ENCODE data around the gene TSBP1. TPM values are rescaled to one million over a fixed set of nuclear protein-coding genes. Genes with fewer than 3 reads are reported as not detected.

The TSBP1 gene
- polyA plus RNA-seq, 1 donor from 2014 or later, result not detected

- H3K4me3 ChIP-seq (ENCODE audit: low read length), result no peak overlapping the region
- H3K9me2 ChIP-seq (ENCODE audit: insufficient read depth, low read length), result no peaks in the 10 kb centered on the region
- H3K27ac ChIP-seq (ENCODE audit: low read length), result no peak overlapping the region
- no peak overlapping the region for H3K9ac ChIP-seq (ENCODE audit: low read length)
- no peak overlapping the region for H2AFZ ChIP-seq (ENCODE audit: low read depth, low read length)
- no peaks in the 10 kb centered on the region for H4K20me1 ChIP-seq (ENCODE audit: insufficient read depth)
- no peak overlapping the region for H3K4me2 ChIP-seq (ENCODE audit: low read length)
- H3K36me3 ChIP-seq (ENCODE audit: insufficient read depth, low read length), result no peaks in the 10 kb centered on the region
- no peaks in the 10 kb centered on the region for H3F3A ChIP-seq (ENCODE audit: insufficient read depth, low read length, poor library complexity, severe bottlenecking)
- no peaks in the 10 kb centered on the region for H3K9me3 ChIP-seq (ENCODE audit: low read length)
- TF ChIP-seq CTCF (IDR thresholded peaks at IDR 0.05; ENCODE audit: poor library complexity, severe bottlenecking), result no peak
- no peak for TF ChIP-seq EP300 (conservative IDR thresholded peaks at IDR 0.05; ENCODE audit: poor library complexity, severe bottlenecking)
- TF ChIP-seq MXI1 (conservative IDR thresholded peaks at IDR 0.05; ENCODE audit: poor library complexity, severe bottlenecking), result no peak
- TF ChIP-seq TAF1 (IDR thresholded peaks at IDR 0.05; ENCODE audit: low read depth), result no peak
- TF ChIP-seq SMC3 (conservative IDR thresholded peaks at IDR 0.05; ENCODE audit: poor library complexity), result no peak
- no peak for TF ChIP-seq POLR2AphosphoS5 (IDR thresholded peaks at IDR 0.05)
- no peak for TF ChIP-seq REST (IDR thresholded peaks at IDR 0.05; ENCODE audit: borderline replicate concordance)
- TF ChIP-seq EZH2 (IDR thresholded peaks at IDR 0.05; ENCODE audit: borderline replicate concordance, insufficient read depth, low read length, poor library complexity, severe bottlenecking), result no peak
- no peak for TF ChIP-seq RAD21 (conservative IDR thresholded peaks at IDR 0.05)
- H3K79me2 ChIP-seq (replicated peaks; ENCODE audit: insufficient read depth, low read length), result no peaks in the 10 kb centered on the region
- no peaks in the 10 kb centered on the region for H3K27me3 ChIP-seq (ENCODE audit: insufficient read depth, low read depth, low read length)
These were observed 4.2 kb upstream of the TSBP1 start for GRCh38 chr6:32375739-32376529.

- no peaks in the 10 kb centered on the region for H3F3A ChIP-seq (ENCODE audit: insufficient read depth, low read length, poor library complexity, severe bottlenecking)
These were observed 474 bp downstream of the TSBP1 start for GRCh38 chr6:32371229-32371628.

More at GRCh38 chr6:32371229-32371628, 474 bp downstream of the TSBP1 start:
- no peaks in the 10 kb centered on the region for H3K27me3 ChIP-seq (ENCODE audit: insufficient read depth, low read depth, low read length)
- TF ChIP-seq CTCF (IDR thresholded peaks at IDR 0.05; ENCODE audit: poor library complexity, severe bottlenecking), result no peak
- no peak for TF ChIP-seq RAD21 (conservative IDR thresholded peaks at IDR 0.05)
- TF ChIP-seq EP300 (conservative IDR thresholded peaks at IDR 0.05; ENCODE audit: poor library complexity, severe bottlenecking), result no peak
- TF ChIP-seq EZH2 (IDR thresholded peaks at IDR 0.05; ENCODE audit: borderline replicate concordance, insufficient read depth, low read length, poor library complexity, severe bottlenecking), result no peak
- TF ChIP-seq REST (IDR thresholded peaks at IDR 0.05; ENCODE audit: borderline replicate concordance), result no peak
- no peak for TF ChIP-seq TAF1 (IDR thresholded peaks at IDR 0.05; ENCODE audit: low read depth)
- no peak for TF ChIP-seq POLR2AphosphoS5 (IDR thresholded peaks at IDR 0.05)
- no peak for TF ChIP-seq MXI1 (conservative IDR thresholded peaks at IDR 0.05; ENCODE audit: poor library complexity, severe bottlenecking)
- TF ChIP-seq SMC3 (conservative IDR thresholded peaks at IDR 0.05; ENCODE audit: poor library complexity), result no peak
- H3K4me3 ChIP-seq (ENCODE audit: low read length), result no peak overlapping the region
- H4K20me1 ChIP-seq (ENCODE audit: insufficient read depth), result no peaks in the 10 kb centered on the region
- no peak overlapping the region for H3K9ac ChIP-seq (ENCODE audit: low read length)
- H3K79me2 ChIP-seq (replicated peaks; ENCODE audit: insufficient read depth, low read length), result no peaks in the 10 kb centered on the region
- no peak overlapping the region for H3K4me2 ChIP-seq (ENCODE audit: low read length)
- no peak overlapping the region for H2AFZ ChIP-seq (ENCODE audit: low read depth, low read length)
- no peaks in the 10 kb centered on the region for H3K9me3 ChIP-seq (ENCODE audit: low read length)
- no peaks in the 10 kb centered on the region for H3K36me3 ChIP-seq (ENCODE audit: insufficient read depth, low read length)
- no peak overlapping the region for H3K27ac ChIP-seq (ENCODE audit: low read length)
- no peaks in the 10 kb centered on the region for H3K9me2 ChIP-seq (ENCODE audit: insufficient read depth, low read length)
